Transverse colon (tissue), 3 donors: ENCODE results near the gene PPFIA1.
"Not testable (repeated sequence)": the region's sequence is repeated elsewhere in the genome, so short reads cannot be mapped to it uniquely, and the experiment has no call there.

Experiments
- CTCF ChIP-seq, 5 experiments: fragments of 200-600 bp in 3 of 5; fragments of 450-650 bp in 2 of 5; sonication (generic) in 3 of 5; IDR thresholded peaks; 1 replicate in 2 of 5; 2 replicates in 3 of 5; pipeline ENCODE4 v1.5.1; 2016 to 2017; ENCODE audit warnings: antibody characterized with exemption in 5 of 5, inconsistent platforms in 3 of 5, mild to moderate bottlenecking in 2 of 5, moderate library complexity in 1 of 5
- EP300 ChIP-seq: sonication (generic); formaldehyde crosslinking; IDR thresholded peaks from one replicate; pipeline ENCODE4 v1.6.1; 2017; ENCODE audit warnings: antibody characterized with exemption, low read depth
- POLR2A ChIP-seq: fragments of 450-650 bp; IDR thresholded peaks from one replicate; pipeline ENCODE4 v1.6.1; 2016; ENCODE audit warnings: antibody characterized with exemption, mild to moderate bottlenecking, moderate library complexity

- not testable (repeated sequence) for TF ChIP-seq CTCF (IDR thresholded peaks at IDR 0.05); EP300; POLR2A
Measured at GRCh38 chr11:70331320-70331843, 60.9 kb downstream of the PPFIA1 start.
